HUES64 (cell line): ENCODE data around the gene WBP1L.

Experiments used
- H3K27ac ChIP-seq: 2 replicates; pipeline ENCODE4 v1.7.0; 2013; ENCODE audit warnings: low read depth, low read length, inconsistent platforms
- H3K27me3 ChIP-seq: 2 replicates; pipeline ENCODE4 v1.6.1; 2013; ENCODE audit warnings: mild to moderate bottlenecking, low read length; ENCODE audit not compliant: insufficient read depth
- H3K36me3 ChIP-seq: 2 replicates; pipeline ENCODE4 v1.6.1; 2013; ENCODE audit warnings: mild to moderate bottlenecking, low read length; ENCODE audit not compliant: insufficient read depth
- H3K4me1 ChIP-seq: 2 replicates; pipeline ENCODE4 v1.6.1; 2013; ENCODE audit warnings: mild to moderate bottlenecking, low read length, moderate library complexity; ENCODE audit not compliant: insufficient read depth
- H3K4me3 ChIP-seq: 2 replicates; pipeline ENCODE4 v1.5.1; 2013; ENCODE audit warnings: mild to moderate bottlenecking, low read length, moderate library complexity
- H3K9ac ChIP-seq: 2 replicates; pipeline ENCODE4 v1.6.1; 2013; ENCODE audit warnings: mild to moderate bottlenecking, low read depth, low read length
- H3K9me3 ChIP-seq: 2 replicates; pipeline ENCODE4 v1.6.1; 2013; ENCODE audit warnings: low read depth, low read length; ENCODE audit not compliant: insufficient read depth
- WGBS: fragments of 150-250, 120-280 bp; methylation state at CpG from one replicate; pipeline ENCODE4 v1.1.7; 2013; ENCODE audit warnings: missing lambda C conversion rate; 5-methylcytosine and 5-hydroxymethylcytosine counted together

The WBP1L gene

DNA sequence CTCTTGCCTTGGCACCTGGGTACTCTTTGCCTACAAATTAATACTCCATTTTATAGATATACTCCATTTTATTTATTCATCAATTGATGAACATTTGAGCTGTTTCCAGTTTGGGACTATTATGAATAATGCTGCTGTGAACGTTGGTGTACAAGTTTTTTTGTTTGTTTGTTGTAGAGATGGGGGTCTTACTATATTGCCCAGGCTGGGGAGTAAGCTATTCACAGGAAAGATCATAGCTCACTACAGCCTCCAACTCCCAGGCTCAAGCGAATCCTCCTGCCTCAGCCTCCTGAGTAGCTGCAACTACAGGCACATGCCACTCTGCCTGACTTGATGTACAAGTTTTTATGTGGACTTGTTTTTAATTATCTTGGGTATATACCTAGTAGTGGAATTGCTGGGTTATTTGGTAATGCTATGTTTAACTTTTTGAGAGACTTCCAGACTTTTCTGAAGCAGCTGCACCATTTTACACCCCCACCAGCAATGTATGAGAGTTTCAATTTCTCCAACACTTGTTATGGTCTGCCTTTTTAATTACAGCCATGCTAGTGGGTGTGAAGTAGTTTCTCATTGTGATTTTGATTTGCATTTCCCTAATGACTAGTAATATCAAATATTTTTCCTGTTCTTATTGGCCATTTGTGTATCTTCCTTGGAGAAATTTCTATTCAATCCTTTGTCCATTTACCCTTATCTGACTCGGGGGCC, 15.9 kb downstream of the WBP1L start:
- no peaks in the 10 kb centered on the region for H3K4me1 ChIP-seq
- no peak overlapping the region for H3K4me3 ChIP-seq
- no peaks in the 10 kb centered on the region for H3K36me3 ChIP-seq
- H3K27me3 ChIP-seq: no peaks in the 10 kb centered on the region
- 86% methylated on average over 3 of the region's 3 CpGs for WGBS
- no peak overlapping the region for H3K27ac ChIP-seq
- H3K9me3 ChIP-seq: no peaks in the 10 kb centered on the region
- no peak overlapping the region for H3K9ac ChIP-seq

DNA sequence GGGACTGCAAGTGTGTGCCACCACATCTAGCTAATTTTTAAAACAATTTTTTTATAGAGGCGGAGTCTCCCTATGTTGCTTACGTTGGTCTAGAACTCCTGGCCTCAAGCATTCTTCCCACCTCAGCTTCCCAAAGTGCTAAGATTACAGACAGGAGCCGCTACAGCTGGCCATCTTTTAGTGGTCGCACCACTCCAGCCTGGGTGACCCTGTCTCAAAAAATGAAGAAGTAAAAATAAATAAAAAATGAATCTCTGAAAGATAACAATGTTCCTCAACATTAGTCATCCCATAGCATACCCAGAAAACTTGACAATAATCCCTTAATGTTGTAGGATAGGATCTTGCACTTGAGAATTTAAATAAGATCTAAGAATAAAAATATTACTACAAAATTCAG, 18.2 kb downstream of the WBP1L start:
- H3K36me3 ChIP-seq: no peaks in the 10 kb centered on the region
- no peaks in the 10 kb centered on the region for H3K27me3 ChIP-seq
- H3K27ac ChIP-seq: no peak overlapping the region
- H3K9me3 ChIP-seq: no peaks in the 10 kb centered on the region
- 96% methylated on average over 3 of the region's 4 CpGs for WGBS
- no peak overlapping the region for H3K9ac ChIP-seq
- H3K4me3 ChIP-seq: no peak overlapping the region
- no peaks in the 10 kb centered on the region for H3K4me1 ChIP-seq

DNA sequence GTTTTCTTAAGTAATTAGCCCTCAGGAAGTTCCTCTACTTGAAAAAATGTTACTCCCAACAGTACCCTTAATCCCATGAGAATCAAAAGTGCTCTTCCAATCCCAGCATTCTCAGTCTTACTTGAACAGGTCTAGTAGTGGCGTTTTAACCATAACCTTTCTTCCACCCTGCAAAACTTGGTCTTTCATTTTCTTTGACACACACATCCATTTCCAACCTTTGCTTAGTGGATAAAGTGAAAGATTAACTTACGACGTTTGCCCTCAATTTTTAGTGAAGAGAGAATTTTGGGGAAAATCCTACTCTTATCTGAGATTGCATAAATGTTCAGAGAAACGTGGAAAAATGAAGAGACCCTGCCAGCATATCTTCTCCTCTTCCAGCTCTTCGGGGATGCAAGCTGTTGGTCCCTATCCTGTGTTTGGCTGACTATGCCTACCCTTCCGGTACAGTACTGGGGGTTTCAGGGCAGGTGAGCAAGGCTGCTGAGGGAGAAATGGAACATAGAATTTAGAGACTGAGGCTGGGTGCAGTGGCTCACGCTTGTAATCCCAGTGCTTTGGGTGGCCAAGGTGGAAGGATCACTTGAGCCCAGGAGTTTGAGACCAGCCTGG, 18.8 kb downstream of the WBP1L start:
- 93% methylated on average over 7 of the region's 7 CpGs for WGBS
- no peak overlapping the region for H3K4me3 ChIP-seq
- H3K36me3 ChIP-seq: no peaks in the 10 kb centered on the region
- H3K27me3 ChIP-seq: no peaks in the 10 kb centered on the region
- H3K4me1 ChIP-seq: no peaks in the 10 kb centered on the region
- no peaks in the 10 kb centered on the region for H3K9me3 ChIP-seq
- no peak overlapping the region for H3K9ac ChIP-seq
- no peak overlapping the region for H3K27ac ChIP-seq

DNA sequence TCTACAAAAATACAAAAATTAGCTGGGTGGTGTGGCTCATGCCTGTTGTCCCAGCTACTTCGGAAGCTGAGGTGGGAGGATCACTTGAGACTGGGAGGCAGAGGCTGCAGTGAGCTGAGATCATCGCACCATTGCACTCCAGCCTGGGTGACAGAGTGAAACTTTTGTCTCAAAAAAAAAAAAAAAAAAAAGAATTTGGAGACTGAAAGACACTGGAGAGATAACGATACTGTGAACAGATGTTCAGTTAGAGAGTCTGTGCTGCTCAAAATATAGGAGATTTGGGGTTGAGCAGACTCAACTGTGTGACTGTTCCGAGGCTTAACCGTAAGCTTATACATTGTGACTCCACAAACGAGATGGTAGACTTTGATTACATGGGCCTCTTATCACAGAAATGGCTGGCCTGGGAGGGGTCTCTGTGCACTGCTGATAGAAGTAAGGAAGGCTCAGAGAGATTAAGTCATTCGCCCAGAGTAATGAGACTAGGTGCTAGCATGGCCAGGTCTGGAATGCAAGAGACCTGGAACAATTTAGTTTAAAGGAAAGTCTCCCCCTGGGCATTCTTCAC, 19.4 kb downstream of the WBP1L start:
- H3K4me3 ChIP-seq: no peak overlapping the region
- H3K9ac ChIP-seq: no peak overlapping the region
- no peaks in the 10 kb centered on the region for H3K4me1 ChIP-seq
- no peaks in the 10 kb centered on the region for H3K27me3 ChIP-seq
- WGBS: 91% methylated on average over 7 of the region's 7 CpGs
- no peaks in the 10 kb centered on the region for H3K36me3 ChIP-seq
- no peaks in the 10 kb centered on the region for H3K9me3 ChIP-seq
- H3K27ac ChIP-seq: no peak overlapping the region

DNA sequence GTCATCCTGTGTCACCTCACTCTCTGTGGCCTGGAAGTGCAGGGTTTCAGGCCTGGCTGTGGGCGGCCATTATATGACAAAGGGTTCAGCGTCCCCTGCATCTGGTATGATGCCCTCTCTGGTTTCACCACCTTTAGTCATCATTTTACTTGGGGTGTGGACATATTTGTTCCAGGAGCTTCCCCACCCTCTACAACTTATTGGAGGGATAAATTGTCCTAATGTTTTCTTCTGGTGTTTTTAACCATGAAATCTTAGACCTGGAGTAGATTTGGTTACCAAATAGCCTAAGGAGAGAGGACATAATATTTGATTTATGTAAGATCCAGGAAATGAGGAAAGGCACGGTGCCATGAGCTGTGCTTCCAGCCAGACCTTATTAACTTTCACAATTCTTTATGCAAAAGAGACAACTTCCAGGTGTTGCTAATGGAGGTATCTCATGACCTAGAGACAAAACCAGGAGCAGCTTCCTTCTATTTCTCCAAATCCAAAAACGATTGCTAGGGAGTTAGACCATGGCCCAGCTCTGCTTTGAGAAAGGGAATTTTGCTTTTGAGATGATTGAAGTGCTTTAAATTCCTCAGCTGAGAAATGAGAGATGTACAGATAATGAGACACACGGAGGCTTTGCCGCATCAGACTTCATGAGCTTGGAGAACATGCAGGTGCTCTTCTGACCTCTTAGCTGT, 20.9 kb downstream of the WBP1L start:
- Histone ChIP-seq H3K4me3 (no peak overlapping the region), H3K27me3 (no peaks in the 10 kb centered on the region), H3K4me1 (no peaks in the 10 kb centered on the region), H3K27ac (no peak overlapping the region), H3K36me3 (no peaks in the 10 kb centered on the region), H3K9ac (no peak overlapping the region), H3K9me3 (no peaks in the 10 kb centered on the region)
- 86% methylated on average over 6 of the region's 6 CpGs for WGBS

DNA sequence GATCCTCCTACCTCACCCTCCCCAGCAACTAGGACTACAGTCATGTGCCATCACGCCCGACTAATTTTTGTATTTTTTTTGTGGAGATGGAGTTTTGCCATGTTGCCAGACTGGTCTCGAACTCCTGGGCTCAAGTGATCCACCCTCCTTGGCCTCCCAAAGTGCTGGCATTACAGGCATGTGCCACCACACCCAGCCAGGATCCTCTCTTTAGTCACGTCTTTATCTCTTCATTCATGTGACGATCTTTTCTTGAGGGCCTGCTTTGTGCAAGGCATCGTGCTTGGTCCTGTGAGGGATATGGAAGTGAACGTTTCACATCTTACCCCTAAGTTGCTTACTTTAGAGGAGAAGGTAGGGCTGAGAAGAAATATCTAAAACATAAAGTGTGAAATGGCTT, 21.6 kb downstream of the WBP1L start:
- Histone ChIP-seq H3K4me1 (no peaks in the 10 kb centered on the region), H3K27ac (no peak overlapping the region), H3K27me3 (no peaks in the 10 kb centered on the region), H3K9me3 (no peaks in the 10 kb centered on the region), H3K9ac (no peak overlapping the region), H3K36me3 (no peaks in the 10 kb centered on the region), H3K4me3 (no peak overlapping the region)
- 69% methylated on average over 5 of the region's 7 CpGs for WGBS

DNA sequence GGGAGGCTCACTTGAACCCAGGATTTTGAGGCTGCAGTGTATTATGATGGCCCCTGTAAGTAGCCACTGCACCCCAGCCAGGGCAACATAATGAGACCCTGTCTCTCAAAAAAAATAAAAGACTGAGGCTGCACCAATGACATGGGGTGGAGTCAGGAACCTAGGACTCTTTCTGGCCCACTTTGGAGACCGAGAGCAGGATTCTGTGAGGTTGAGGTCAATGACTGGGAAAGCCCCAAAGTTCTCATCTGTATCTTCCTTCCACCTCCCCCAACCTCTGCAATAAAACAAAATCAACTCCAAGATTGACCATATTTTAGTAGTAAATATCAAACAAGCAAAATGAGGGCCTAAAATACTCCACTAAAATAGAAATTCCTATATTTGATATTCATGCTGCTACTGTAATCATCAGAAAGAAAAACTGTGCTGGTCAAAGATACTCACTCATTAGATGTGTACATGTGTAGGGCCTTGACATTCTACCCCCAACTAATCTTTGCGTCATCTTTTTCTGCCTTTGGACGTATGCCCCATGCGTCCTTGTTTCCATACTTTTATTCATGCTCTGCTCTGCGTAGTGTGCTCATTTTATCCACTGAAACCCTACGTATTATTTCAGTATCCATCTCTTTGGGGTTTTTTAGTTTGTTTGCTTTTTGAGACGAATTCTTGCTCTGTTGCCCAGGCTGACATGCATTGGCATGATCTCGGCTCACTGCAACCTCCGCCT, 23.8 kb downstream of the WBP1L start:
- no peaks in the 10 kb centered on the region for H3K36me3 ChIP-seq
- H3K4me1 ChIP-seq: no peaks in the 10 kb centered on the region
- H3K27ac ChIP-seq: no peak overlapping the region
- H3K9ac ChIP-seq: no peak overlapping the region
- H3K9me3 ChIP-seq: no peaks in the 10 kb centered on the region
- no peak overlapping the region for H3K4me3 ChIP-seq
- no peaks in the 10 kb centered on the region for H3K27me3 ChIP-seq
- WGBS: 95% methylated on average over 9 of the region's 9 CpGs

DNA sequence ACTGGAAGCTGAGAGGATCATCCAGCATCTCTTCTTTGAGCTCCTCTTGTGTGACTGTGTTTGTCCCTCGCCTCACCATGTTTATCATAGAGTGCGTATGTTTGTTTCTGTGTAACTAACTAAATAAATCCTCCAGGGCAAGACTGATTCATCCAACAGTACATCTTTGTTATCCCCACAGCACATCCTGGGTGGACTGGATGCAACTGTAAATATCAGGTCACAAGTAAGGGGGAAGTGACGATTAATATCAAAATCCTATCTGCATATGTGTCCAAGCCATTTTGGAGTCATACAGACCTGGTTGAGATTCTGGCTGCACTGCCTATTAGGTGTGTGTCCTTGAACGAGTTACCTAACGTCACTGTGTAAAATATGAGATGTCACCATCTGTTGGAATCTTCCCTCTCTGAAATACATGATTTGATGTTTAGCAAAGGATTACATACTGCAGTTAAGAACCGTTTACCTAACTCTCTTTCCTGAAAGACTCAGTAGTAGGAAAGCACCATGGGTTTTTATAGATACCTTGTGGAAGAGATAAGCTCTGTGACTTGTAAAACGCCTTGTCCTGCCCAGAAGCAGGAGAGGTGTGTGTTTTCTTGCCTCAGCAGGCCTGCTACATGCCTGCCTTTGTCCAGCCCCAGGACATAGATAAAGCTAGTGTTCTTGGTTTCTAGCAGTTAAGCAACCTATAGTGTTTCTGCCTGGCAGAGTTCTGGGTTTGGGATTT, 25.8 kb downstream of the WBP1L start:
- Histone ChIP-seq H3K9me3 (no peaks in the 10 kb centered on the region), H3K27me3 (no peaks in the 10 kb centered on the region), H3K4me1 (no peaks in the 10 kb centered on the region), H3K4me3 (no peak overlapping the region), H3K9ac (no peak overlapping the region), H3K27ac (no peak overlapping the region), H3K36me3 (no peaks in the 10 kb centered on the region)
- WGBS: 85% methylated on average over 7 of the region's 7 CpGs

DNA sequence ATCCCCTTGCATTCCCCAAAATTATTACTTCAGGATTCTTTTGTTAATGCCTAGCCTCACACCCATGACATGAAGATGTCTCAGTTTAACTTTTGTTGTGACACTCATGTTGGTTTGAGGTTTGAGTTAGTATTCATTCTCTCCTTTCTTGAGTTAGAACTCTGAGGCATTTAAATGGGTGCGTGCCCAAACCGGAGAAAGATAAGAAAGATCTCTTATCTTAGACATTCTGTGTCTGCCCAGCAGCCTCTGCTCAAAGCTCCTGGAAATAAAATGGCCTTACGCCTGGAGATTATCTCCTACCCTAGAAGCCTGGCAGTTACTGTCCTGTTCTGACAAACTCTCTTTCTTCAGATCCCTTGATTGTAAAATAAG, 26.3 kb downstream of the WBP1L start:
- Histone ChIP-seq H3K4me1 (peaks cover 1% of the 10 kb centered on the region), H3K27me3 (no peaks in the 10 kb centered on the region), H3K27ac (no peak overlapping the region), H3K9me3 (no peaks in the 10 kb centered on the region), H3K9ac (no peak overlapping the region), H3K4me3 (no peak overlapping the region), H3K36me3 (no peaks in the 10 kb centered on the region)
- 89% methylated on average over 3 of the region's 3 CpGs for WGBS

DNA sequence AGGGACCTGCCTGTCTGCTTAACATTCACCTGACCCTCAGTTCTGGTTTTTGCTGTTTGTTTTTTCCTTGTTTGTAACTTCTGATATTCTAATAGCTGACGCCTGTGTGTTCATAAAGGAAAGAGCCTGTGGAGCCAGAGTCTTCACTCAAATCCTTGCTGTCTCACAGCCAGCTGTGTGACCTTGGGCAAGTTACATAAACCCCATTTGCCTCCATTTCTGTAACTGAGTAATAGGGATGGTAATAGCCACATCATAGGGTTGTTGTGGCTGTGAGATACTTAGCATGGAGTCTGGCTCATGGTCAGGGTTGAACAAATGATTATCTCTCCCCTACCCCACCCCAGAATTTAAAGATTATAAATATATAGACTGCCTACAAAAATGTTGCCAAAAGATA, 27.0 kb downstream of the WBP1L start:
- Histone ChIP-seq H3K9me3 (no peaks in the 10 kb centered on the region), H3K4me3 (no peak overlapping the region), H3K36me3 (no peaks in the 10 kb centered on the region), H3K27ac (no peak overlapping the region), H3K27me3 (no peaks in the 10 kb centered on the region), H3K9ac (no peak overlapping the region), H3K4me1 (peaks cover 8% of the 10 kb centered on the region)
- WGBS: 90% methylated on average over 1 of the region's 1 CpG
